PC-9 (cell line): ENCODE data around the gene STIL. TPM values are rescaled to one million over a fixed set of nuclear protein-coding genes. Genes with fewer than 3 reads are reported as not detected.

Source experiments
- Bru-seq: library from RNA; stranded (reverse); fragments of 400-500 nt; gene quantifications from one replicate; lab custom pipeline; 2021; lab: Mats Ljungman, UMichigan
- BruChase-seq, 2 experiments: library from RNA; stranded (reverse); fragments of 400-500 nt; gene quantifications; one replicate each; lab custom pipeline; 2021; lab: Mats Ljungman, UMichigan
- BruUV-seq: library from RNA; stranded (reverse); fragments of 400-500 nt; replicated peaks from 2 replicates; lab custom pipeline; 2021; lab: Mats Ljungman, UMichigan
- CTCF ChIA-PET: fragments of 300-600 bp; sonication (Branson Sonifier 250); formaldehyde crosslinking; loops from one replicate; lab custom pipeline; 2022; ENCODE audit warnings: antibody characterized with exemption; lab: Charles Lee
- POLR2A ChIA-PET: fragments of 300-600 bp; sonication (Branson Sonifier 250); formaldehyde crosslinking; loops from one replicate; lab custom pipeline; 2022; ENCODE audit warnings: antibody characterized with exemption; ENCODE audit not compliant: unreplicated experiment; lab: Charles Lee
- DNase-seq, 2 experiments: peaks; one replicate each; pipeline versions ENCODE4 v3.0.0 to v3.0.0-alpha.2; 2015 to 2022; ENCODE audit warnings: mixed read lengths in 1 of 2
- H2AFZ ChIP-seq: fragments of 200-600 bp; sonication (generic); 2 replicates; pipeline ENCODE4 v1.8.1; 2017; ENCODE audit warnings: antibody characterized with exemption
- H3F3A ChIP-seq: fragments of 200-600 bp; sonication (generic); 2 replicates; pipeline ENCODE4 v1.8.1; 2017; ENCODE audit warnings: antibody characterized with exemption, mild to moderate bottlenecking, low read depth; ENCODE audit not compliant: insufficient read depth
- H3K27ac ChIP-seq: fragments of 200-600 bp; sonication (generic); 2 replicates; pipeline ENCODE4 v1.6.1; 2016; ENCODE audit warnings: mixed run types
- H3K27me3 ChIP-seq: fragments of 200-600 bp; sonication (generic); 2 replicates; pipeline ENCODE4 v1.6.1; 2016; ENCODE audit warnings: low read depth, mixed run types; ENCODE audit not compliant: insufficient read depth
- H3K36me3 ChIP-seq: fragments of 200-600 bp; sonication (generic); 2 replicates; pipeline ENCODE4 v1.6.1; 2016; ENCODE audit warnings: low read depth, mixed run types
- H3K4me1 ChIP-seq: fragments of 200-600 bp; sonication (generic); replicated peaks from 2 replicates; pipeline ENCODE4 v1.6.1; 2016; ENCODE audit warnings: mixed run types; ENCODE audit not compliant: insufficient read depth
- H3K4me2 ChIP-seq: fragments of 200-600 bp; sonication (generic); 2 replicates; pipeline ENCODE4 v1.6.1; 2017; ENCODE audit warnings: mixed run types
- H3K4me3 ChIP-seq: fragments of 200-600 bp; sonication (generic); 2 replicates; pipeline ENCODE4 v1.6.1; 2016; ENCODE audit warnings: mixed run types
- H3K79me2 ChIP-seq: fragments of 200-600 bp; sonication (generic); 2 replicates; pipeline ENCODE4 v1.6.1; 2017; ENCODE audit warnings: low read depth, mixed run types
- H3K9me2 ChIP-seq: fragments of 200-600 bp; sonication (generic); 2 replicates; pipeline ENCODE4 v1.8.1; 2017; ENCODE audit warnings: mild to moderate bottlenecking; ENCODE audit not compliant: insufficient read depth
- H3K9me3 ChIP-seq: fragments of 200-600 bp; sonication (generic); 2 replicates; pipeline ENCODE4 v1.8.1; 2016; ENCODE audit warnings: low read depth; ENCODE audit not compliant: insufficient read depth
- H4K20me1 ChIP-seq: fragments of 200-600 bp; sonication (generic); 2 replicates; pipeline ENCODE4 v1.8.1; 2017; ENCODE audit not compliant: insufficient read depth
- CTCF ChIP-seq: fragments of 200-600 bp; sonication (generic); conservative IDR thresholded peaks from 2 replicates; pipeline ENCODE4 v1.6.1; 2017; ENCODE audit warnings: mixed run types, antibody characterized with exemption, mild to moderate bottlenecking, moderate library complexity
- EZH2 ChIP-seq: fragments of 200-600 bp; sonication (generic); IDR thresholded peaks from 2 replicates; pipeline ENCODE4 v1.8.0; 2017; ENCODE audit warnings: antibody characterized with exemption, low read depth
- intact Hi-C: fragments of 100-400 bp; cut with micrococcal nuclease; formaldehyde crosslinking; loops from one replicate; pipeline ENCODE4 v1.10.0; 2022; ENCODE audit not compliant: unreplicated experiment
- long read RNA-seq: library from polyadenylated mRNA; stranded (forward); transcript quantifications from one replicate; pipeline ENCODE4 v2.0.0, GENCODE V29; 2022
- total RNA-seq: library from RNA; stranded (reverse); gene quantifications from 2 replicates; pipeline ENCODE4 v1.2.3, GENCODE V29; 2021

STIL gene
- total RNA-seq (35.8 and 37.0 TPM in 2 replicates), Bru-seq, nascent RNA (percentile 93 among the genes with signal in this experiment), BruChase-seq, experiment 1, labeled RNA remaining after a 2-hour chase (percentile 85 among the genes with signal in this experiment), BruChase-seq, experiment 2, labeled RNA remaining after a 6-hour chase (percentile 83 among the genes with signal in this experiment)
- long read RNA-seq, full-length matches to known transcripts = 2 of 18 reads
- long read RNA-seq, partial matches to known transcripts = 2 of 18 reads
- long read RNA-seq, other reads (novel, unspliced or antisense) = 14 of 18 reads

- no peak for TF ChIP-seq CTCF
- TF ChIP-seq EZH2 = no peak
- Histone ChIP-seq H2AFZ (peak within 1 kb of the TSS; percentile 89), H3K4me3 (peak within 1 kb of the TSS; percentile 67), H3K9me3 (no peaks in the 10 kb centered on the region), H3F3A (peaks cover 14% of the 10 kb centered on the region; the same call in 1 of the 2 replicates), H4K20me1 (no peaks in the 10 kb centered on the region), H3K9me2 (no peaks in the 10 kb centered on the region), H3K4me2 (peak within 1 kb of the TSS; percentile 80), H3K36me3 (peaks cover 11% of the 10 kb centered on the region), H3K27me3 (no peaks in the 10 kb centered on the region), H3K79me2 (peaks cover 46% of the 10 kb centered on the region), H3K27ac (peak within 1 kb of the TSS; percentile 87), H3K4me1 (peaks cover 12% of the 10 kb centered on the region)
- BruUV-seq = no TSS peak
- POLR2A ChIA-PET = interaction anchor here (0.6 to 1.7 kb wide), 10 partner anchors 11 to 960 kb away, joined by 3 to 38 read pairs (median 4); partner anchors contain the start of genes CMPK1 and PDZK1IP1
- intact Hi-C loops = loop anchor here (1.0 to 5.0 kb wide), 5 partner anchors 19 to 135 kb away; partner anchors contain the start of genes CMPK1 and FOXD2
- peak; percentile 99 for DNase-seq
- CTCF ChIA-PET = interaction anchor here (0.6 to 1.5 kb wide), 5 partner anchors 19 to 412 kb away, joined by 3 to 7 read pairs (median 5); partner anchors contain the start of genes CMPK1 and FOXD2
Measured at GRCh38 chr1:47313915-47314664, at the start of gene STIL. STIL (minus strand) TSS chr1:47314147; CDS start chr1:47310319, 3,828 bp downstream.

- ChIA-PET POLR2A (interaction anchor here (0.6 kb wide), 1 partner anchor 28 kb away, joined by 4 read pairs; no protein-coding TSS in a partner anchor), CTCF (no interaction called here)
- H3K4me3 ChIP-seq = no peak overlapping the region
- H2AFZ ChIP-seq = no peak overlapping the region
- H3K4me1 ChIP-seq = no peaks in the 10 kb centered on the region
- no peaks in the 10 kb centered on the region for H3K9me3 ChIP-seq
- intact Hi-C loops = no loop called here
- H3K4me2 ChIP-seq = no peak overlapping the region
- H3K36me3 ChIP-seq = no peaks in the 10 kb centered on the region
- peaks cover 21% of the 10 kb centered on the region for H4K20me1 ChIP-seq
- H3K27ac ChIP-seq = no peak overlapping the region
- H3K9me2 ChIP-seq = no peaks in the 10 kb centered on the region
- BruUV-seq = no TSS peak
- no peak for DNase-seq
- TF ChIP-seq EZH2 (no peak), CTCF (no peak)
- peaks cover 44% of the 10 kb centered on the region for H3K79me2 ChIP-seq
- H3F3A ChIP-seq = peaks cover 13% of the 10 kb centered on the region; the same call in 1 of the 2 replicates
- H3K27me3 ChIP-seq = no peaks in the 10 kb centered on the region
Measured at GRCh38 chr1:47362828-47363227, 48.9 kb upstream of the STIL start.

GRCh38 chr1:47361380-47361779 lies 47.4 kb upstream of the STIL start:
- Histone ChIP-seq H3K27me3 (no peaks in the 10 kb centered on the region), H3K36me3 (no peaks in the 10 kb centered on the region), H3K9me2 (no peaks in the 10 kb centered on the region), H3K9me3 (no peaks in the 10 kb centered on the region), H3K4me2 (no peak overlapping the region), H3K27ac (no peak overlapping the region), H2AFZ (no peak overlapping the region), H3F3A (peaks cover 7% of the 10 kb centered on the region; the same call in 1 of the 2 replicates), H3K4me1 (no peaks in the 10 kb centered on the region), H4K20me1 (peaks cover 21% of the 10 kb centered on the region), H3K79me2 (peaks cover 53% of the 10 kb centered on the region), H3K4me3 (no peak overlapping the region)
- ChIA-PET CTCF (no interaction called here), POLR2A (no interaction called here)
- BruUV-seq = no TSS peak
- intact Hi-C loops = no loop called here
- TF ChIP-seq CTCF (no peak), EZH2 (no peak)
- DNase-seq = no peak
